ENCODE measurements around the gene HMGXB3. TPM values are rescaled to one million over a fixed set of nuclear protein-coding genes. Genes with fewer than 3 reads are reported as not detected.

HMGXB3 gene
- total and polyA plus RNA-seq, 9 donors, result 14.1 to 32.1 (median 28.1) TPM

- Histone ChIP-seq H3K4me3 (no peak overlapping the region), H3K27me3 (no peaks in the 10 kb centered on the region), H3K4me1 (ENCODE audit: insufficient read depth) (peaks cover 3% of the 10 kb centered on the region), H3K9me3 (no peaks in the 10 kb centered on the region), H3K27ac (no peak overlapping the region), H3K36me3 (no peaks in the 10 kb centered on the region)
- WGBS, 3 donors, result 17 to 62% (median 30%) methylated on average over 3 of the region's 3 CpGs
- no peak for TF ChIP-seq POLR2A (IDR thresholded peaks at IDR 0.05)
- no peak for TF ChIP-seq CTCF (IDR thresholded peaks at IDR 0.05)
- no peak for TF ChIP-seq EP300 (IDR thresholded peaks at IDR 0.05)
- no peak for DNase-seq
- intact Hi-C loops (cut with DNase I), result no loop called here
These were observed 33.6 kb upstream of the HMGXB3 start for GRCh38 chr5:149966946-149967345.

GRCh38 chr5:149969181-149969930 lies 31.2 kb upstream of the HMGXB3 start:
- intact Hi-C loops (cut with DNase I), result no loop called here
- WGBS, 3 donors, result 83 to 87% (median 85%) methylated on average over 4 of the region's 4 CpGs

GRCh38 chr5:149975409-149975808 lies 25.1 kb upstream of the HMGXB3 start:
- Histone ChIP-seq H3K27me3 (no peaks in the 10 kb centered on the region), H3K4me3 (no peak overlapping the region), H3K4me1 (ENCODE audit: insufficient read depth) (no peaks in the 10 kb centered on the region), H3K9me3 (no peaks in the 10 kb centered on the region), H3K27ac (no peak overlapping the region), H3K36me3 (no peaks in the 10 kb centered on the region)
- TF ChIP-seq CTCF (IDR thresholded peaks at IDR 0.05), result no peak
- TF ChIP-seq POLR2A (IDR thresholded peaks at IDR 0.05), result no peak
- TF ChIP-seq EP300 (IDR thresholded peaks at IDR 0.05), result no peak
- 37 to 55% (median 52%) methylated on average over 2 of the region's 2 CpGs for WGBS, 3 donors
- no peak for DNase-seq
- intact Hi-C loops (cut with DNase I), result loop anchor here in 1 of 4 donors (10.0 kb wide), 1 partner anchor 331 kb away; no protein-coding TSS in a partner anchor

More at GRCh38 chr5:149969181-149969930, 31.2 kb upstream of the HMGXB3 start:
- DNase-seq, result no peak
- H3K27me3 ChIP-seq, result no peaks in the 10 kb centered on the region
- no peak overlapping the region for H3K27ac ChIP-seq
- H3K36me3 ChIP-seq, result no peaks in the 10 kb centered on the region
- H3K9me3 ChIP-seq, result no peaks in the 10 kb centered on the region
- H3K4me3 ChIP-seq, result no peak overlapping the region
- peaks cover 3% of the 10 kb centered on the region for H3K4me1 ChIP-seq (ENCODE audit: insufficient read depth)
- no peak for TF ChIP-seq CTCF (IDR thresholded peaks at IDR 0.05)

- H3K27me3 ChIP-seq, result no peaks in the 10 kb centered on the region
- no peak for TF ChIP-seq POLR2A (IDR thresholded peaks at IDR 0.05)
- no peaks in the 10 kb centered on the region for H3K4me1 ChIP-seq (ENCODE audit: insufficient read depth)
- H3K36me3 ChIP-seq, result no peaks in the 10 kb centered on the region
- intact Hi-C loops (cut with DNase I), result loop anchor here in 1 of 4 donors (10.0 kb wide), 1 partner anchor 335 kb away; no protein-coding TSS in a partner anchor
- WGBS, 3 donors, result 79 to 93% (median 90%) methylated on average over 1 of the region's 1 CpG
- DNase-seq, result no peak
- no peak overlapping the region for H3K4me3 ChIP-seq
- no peaks in the 10 kb centered on the region for H3K9me3 ChIP-seq
- H3K27ac ChIP-seq, result no peak overlapping the region
These were observed 20.6 kb upstream of the HMGXB3 start for GRCh38 chr5:149979896-149980295.

GRCh38 chr5:149981206-149981605 lies 19.3 kb upstream of the HMGXB3 start:
- WGBS, 3 donors, result 88 to 89% (median 89%) methylated on average over 3 of the region's 3 CpGs
- TF ChIP-seq EP300 (IDR thresholded peaks at IDR 0.05) (no peak), POLR2A (IDR thresholded peaks at IDR 0.05) (no peak), CTCF (IDR thresholded peaks at IDR 0.05) (no peak)
- H3K36me3 ChIP-seq, result no peaks in the 10 kb centered on the region
- no peaks in the 10 kb centered on the region for H3K27me3 ChIP-seq
- DNase-seq, result no peak
- H3K27ac ChIP-seq, result no peak overlapping the region
- intact Hi-C loops (cut with DNase I), result no loop called here
- H3K4me1 ChIP-seq (ENCODE audit: insufficient read depth), result no peaks in the 10 kb centered on the region
- H3K4me3 ChIP-seq, result no peak overlapping the region
- H3K9me3 ChIP-seq, result no peaks in the 10 kb centered on the region

Data from ovary (tissue), 9 donors.